DOHH2 (cell line): ENCODE data around the gene NT5DC3.

ENCODE experiments used
- H3F3A ChIP-seq: fragments of 200-600 bp; sonication (generic), shearing (Covaris generic); 2 replicates; pipeline ENCODE4 v1.6.0; 2016; ENCODE audit warnings: antibody characterized with exemption, mild to moderate bottlenecking; ENCODE audit not compliant: control insufficient read depth, insufficient read depth
- H3K27ac ChIP-seq: fragments of 200-600 bp; sonication (generic); 2 replicates; pipeline ENCODE4 v1.5.1; 2014; ENCODE audit warnings: low read depth, mild to moderate bottlenecking, low read length, moderate library complexity
- H3K27me3 ChIP-seq: fragments of 200-600 bp; sonication (generic); 2 replicates; pipeline ENCODE4 v1.6.1; 2014; ENCODE audit warnings: mild to moderate bottlenecking, low read length, mixed read lengths; ENCODE audit not compliant: control insufficient read depth
- H3K36me3 ChIP-seq: fragments of 200-600 bp; sonication (generic); 2 replicates; pipeline ENCODE4 v1.6.1; 2014; ENCODE audit warnings: mild to moderate bottlenecking, low read length, moderate library complexity, mixed read lengths; ENCODE audit not compliant: control insufficient read depth
- H3K4me1 ChIP-seq: fragments of 200-600 bp; sonication (generic); 2 replicates; pipeline ENCODE4 v1.6.1; 2014; ENCODE audit warnings: mild to moderate bottlenecking, low read length, mixed read lengths; ENCODE audit not compliant: control insufficient read depth
- H3K4me2 ChIP-seq: fragments of 200-600 bp; sonication (generic); 2 replicates; pipeline ENCODE4 v1.6.0; 2014; ENCODE audit warnings: mild to moderate bottlenecking, low read length, moderate library complexity
- H3K4me3 ChIP-seq: fragments of 200-600 bp; sonication (generic); 2 replicates; pipeline ENCODE4 v1.5.1; 2014; ENCODE audit warnings: mild to moderate bottlenecking, low read length, mixed read lengths
- H3K79me2 ChIP-seq: fragments of 200-600 bp; sonication (generic); 2 replicates; pipeline ENCODE4 v1.6.1; 2014; ENCODE audit warnings: mild to moderate bottlenecking, low read length, mixed read lengths; ENCODE audit not compliant: control insufficient read depth
- H3K9me2 ChIP-seq: fragments of 200-600 bp; sonication (generic); replicated peaks from 2 replicates; pipeline ENCODE4 v1.6.1; 2014; ENCODE audit warnings: mild to moderate bottlenecking, low read length, mixed read lengths; ENCODE audit not compliant: control insufficient read depth
- H3K9me3 ChIP-seq: fragments of 200-600 bp; sonication (generic); 2 replicates; pipeline ENCODE4 v1.6.1; 2014; ENCODE audit warnings: antibody characterized with exemption, low read length, mixed read lengths; ENCODE audit not compliant: control insufficient read depth, insufficient read depth
- H4K20me1 ChIP-seq: fragments of 200-600 bp; sonication (generic); 2 replicates; pipeline ENCODE4 v1.6.0; 2014; ENCODE audit warnings: low read depth, mild to moderate bottlenecking, antibody characterized with exemption, low read length, moderate library complexity; ENCODE audit not compliant: control insufficient read depth, insufficient read depth
- EZH2phosphoT487 ChIP-seq: fragments of 200-600 bp; sonication (generic); IDR thresholded peaks from 2 replicates; pipeline ENCODE4 v1.6.1; 2017; ENCODE audit warnings: borderline replicate concordance, mild to moderate bottlenecking, antibody characterized with exemption, low read length, moderate library complexity, mixed read lengths
- TF ChIP-seq, protein P1 (sequence below): fragments of 200-600 bp; sonication (generic); IDR thresholded peaks from one replicate; pipeline ENCODE4 v1.5.1; 2014; ENCODE audit warnings: antibody characterized with exemption, mild to moderate bottlenecking, low read depth, low read length; ENCODE audit not compliant: poor library complexity, severe bottlenecking

Gene NT5DC3

DNA sequence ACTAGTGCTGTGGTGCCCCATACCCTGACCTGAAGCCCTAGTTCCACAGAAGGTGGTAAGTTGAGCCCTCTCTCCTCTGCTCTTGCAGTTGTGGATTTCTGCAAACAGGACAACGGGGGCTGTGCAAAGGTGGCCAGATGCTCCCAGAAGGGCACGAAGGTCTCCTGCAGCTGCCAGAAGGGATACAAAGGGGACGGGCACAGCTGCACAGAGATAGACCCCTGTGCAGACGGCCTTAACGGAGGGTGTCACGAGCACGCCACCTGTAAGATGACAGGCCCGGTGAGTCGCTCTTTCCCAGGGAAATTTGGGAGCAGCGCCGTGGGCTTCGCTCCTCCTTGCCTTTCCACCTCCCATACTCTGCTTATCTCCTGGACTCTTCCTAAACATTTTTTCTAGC, 92.2 kb downstream of the NT5DC3 start:
- no peaks in the 10 kb centered on the region for H3K9me3 ChIP-seq
- no peak overlapping the region for H3K4me3 ChIP-seq
- H3F3A ChIP-seq = no peaks in the 10 kb centered on the region
- H3K36me3 ChIP-seq = no peaks in the 10 kb centered on the region
- H3K79me2 ChIP-seq = no peaks in the 10 kb centered on the region
- H3K4me2 ChIP-seq = no peak overlapping the region
- TF ChIP-seq, protein P1, sequence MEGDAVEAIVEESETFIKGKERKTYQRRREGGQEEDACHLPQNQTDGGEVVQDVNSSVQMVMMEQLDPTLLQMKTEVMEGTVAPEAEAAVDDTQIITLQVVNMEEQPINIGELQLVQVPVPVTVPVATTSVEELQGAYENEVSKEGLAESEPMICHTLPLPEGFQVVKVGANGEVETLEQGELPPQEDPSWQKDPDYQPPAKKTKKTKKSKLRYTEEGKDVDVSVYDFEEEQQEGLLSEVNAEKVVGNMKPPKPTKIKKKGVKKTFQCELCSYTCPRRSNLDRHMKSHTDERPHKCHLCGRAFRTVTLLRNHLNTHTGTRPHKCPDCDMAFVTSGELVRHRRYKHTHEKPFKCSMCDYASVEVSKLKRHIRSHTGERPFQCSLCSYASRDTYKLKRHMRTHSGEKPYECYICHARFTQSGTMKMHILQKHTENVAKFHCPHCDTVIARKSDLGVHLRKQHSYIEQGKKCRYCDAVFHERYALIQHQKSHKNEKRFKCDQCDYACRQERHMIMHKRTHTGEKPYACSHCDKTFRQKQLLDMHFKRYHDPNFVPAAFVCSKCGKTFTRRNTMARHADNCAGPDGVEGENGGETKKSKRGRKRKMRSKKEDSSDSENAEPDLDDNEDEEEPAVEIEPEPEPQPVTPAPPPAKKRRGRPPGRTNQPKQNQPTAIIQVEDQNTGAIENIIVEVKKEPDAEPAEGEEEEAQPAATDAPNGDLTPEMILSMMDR = no peak
- H3K4me1 ChIP-seq = no peaks in the 10 kb centered on the region
- no peaks in the 10 kb centered on the region for H3K9me2 ChIP-seq
- no peaks in the 10 kb centered on the region for H4K20me1 ChIP-seq
- H3K27me3 ChIP-seq = 0 out of 2 replicates have a peak, but pooled peaks cover 3% of the 10 kb centered on the region
- no peak overlapping the region for H3K27ac ChIP-seq

DNA sequence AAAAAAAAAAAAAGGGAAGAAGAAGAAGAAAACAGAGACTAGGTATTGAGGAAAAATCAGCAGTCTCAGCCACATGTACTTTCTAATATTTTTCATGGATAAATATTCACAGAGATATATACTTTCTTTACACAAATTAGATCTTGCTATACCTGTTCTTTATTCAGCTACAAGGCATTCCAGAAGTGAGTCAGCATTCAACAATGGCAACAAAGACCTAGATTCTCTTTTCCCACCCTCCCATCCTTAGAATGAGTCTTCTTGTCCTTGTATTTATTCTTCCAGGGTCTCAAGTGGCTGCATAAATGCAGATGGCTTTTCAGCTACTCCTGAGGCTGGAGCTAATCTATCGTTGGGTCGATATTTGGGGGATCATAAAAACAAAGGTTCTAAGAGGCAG, 93.0 kb downstream of the NT5DC3 start:
- Histone ChIP-seq H3K4me3 (no peak overlapping the region), H3K27me3 (0 out of 2 replicates have a peak, but pooled peaks cover 1% of the 10 kb centered on the region), H4K20me1 (no peaks in the 10 kb centered on the region), H3K9me3 (no peaks in the 10 kb centered on the region), H3K4me1 (no peaks in the 10 kb centered on the region), H3K4me2 (no peak overlapping the region), H3F3A (no peaks in the 10 kb centered on the region), H3K79me2 (no peaks in the 10 kb centered on the region), H3K36me3 (no peaks in the 10 kb centered on the region), H3K9me2 (no peaks in the 10 kb centered on the region), H3K27ac (no peak overlapping the region)
- TF ChIP-seq, protein P1 = no peak
- no peak for TF ChIP-seq EZH2phosphoT487

DNA sequence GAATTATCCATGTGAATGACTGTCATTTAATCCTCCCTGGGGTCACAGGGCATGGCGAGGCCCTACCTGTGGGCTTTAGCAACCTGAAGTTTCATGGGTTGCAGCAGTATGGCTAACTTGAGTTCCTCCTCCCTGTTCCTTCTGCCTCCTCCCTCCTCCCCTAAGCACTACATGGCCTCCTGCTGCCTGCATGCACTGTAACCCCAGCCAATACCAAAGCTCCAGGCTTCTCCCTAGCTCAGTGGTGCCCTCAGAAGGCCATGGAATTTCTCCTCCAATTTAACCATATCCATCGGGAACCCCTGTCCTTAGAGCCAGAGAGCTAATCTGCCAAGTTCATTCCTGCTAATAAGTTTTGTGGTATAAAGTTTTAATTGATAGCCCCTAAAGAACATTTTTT, 95.1 kb downstream of the NT5DC3 start:
- TF ChIP-seq, protein P1 = no peak
- TF ChIP-seq EZH2phosphoT487 = no peak

DNA sequence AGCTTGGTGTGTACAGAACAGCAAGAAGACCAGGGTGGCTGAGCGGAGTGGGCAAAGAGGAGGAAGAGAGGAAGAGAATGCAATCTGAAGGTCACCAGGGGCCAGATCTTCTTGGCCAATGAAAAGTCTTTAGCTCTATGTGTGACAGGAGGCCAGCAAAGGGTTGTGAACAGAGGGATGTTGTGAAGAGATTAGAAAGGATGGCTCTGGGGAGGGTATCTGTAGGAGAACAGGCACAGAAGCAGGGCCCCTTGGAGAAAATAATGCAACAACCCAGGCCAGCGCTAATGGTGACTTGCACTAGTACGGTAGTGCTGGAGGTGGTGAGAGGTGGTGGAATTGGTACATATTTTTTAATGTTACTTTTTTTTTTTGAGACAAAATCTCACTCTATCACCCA, 97.2 kb downstream of the NT5DC3 start:
- Histone ChIP-seq H3F3A (no peaks in the 10 kb centered on the region), H3K27ac (no peak overlapping the region), H3K9me3 (no peaks in the 10 kb centered on the region), H3K36me3 (no peaks in the 10 kb centered on the region), H3K4me2 (no peak overlapping the region), H3K9me2 (no peaks in the 10 kb centered on the region), H4K20me1 (no peaks in the 10 kb centered on the region), H3K4me3 (no peak overlapping the region), H3K4me1 (no peaks in the 10 kb centered on the region), H3K27me3 (no peaks in the 10 kb centered on the region), H3K79me2 (no peaks in the 10 kb centered on the region)
- TF ChIP-seq EZH2phosphoT487 = no peak
- TF ChIP-seq, protein P1 = no peak

More for the DNA sequence above, 95.1 kb downstream of the NT5DC3 start:
- Histone ChIP-seq H3K9me3 (no peaks in the 10 kb centered on the region), H3K4me2 (no peak overlapping the region), H3F3A (no peaks in the 10 kb centered on the region), H3K27me3 (no peaks in the 10 kb centered on the region), H3K36me3 (no peaks in the 10 kb centered on the region), H3K79me2 (no peaks in the 10 kb centered on the region), H3K27ac (no peak overlapping the region), H3K4me1 (no peaks in the 10 kb centered on the region), H4K20me1 (no peaks in the 10 kb centered on the region), H3K9me2 (no peaks in the 10 kb centered on the region), H3K4me3 (no peak overlapping the region)
